GM18499 (cell line): ENCODE results near the gene STAB1.

Source experiments
- ATAC-seq: cut with Tn5 transposase; IDR thresholded peaks from one replicate; pipeline ENCODE4 v1.9.1; 2021; ENCODE audit warnings: moderate number of reproducible peaks; ENCODE audit not compliant: insufficient read depth, unreplicated experiment

STAB1 gene

DNA sequence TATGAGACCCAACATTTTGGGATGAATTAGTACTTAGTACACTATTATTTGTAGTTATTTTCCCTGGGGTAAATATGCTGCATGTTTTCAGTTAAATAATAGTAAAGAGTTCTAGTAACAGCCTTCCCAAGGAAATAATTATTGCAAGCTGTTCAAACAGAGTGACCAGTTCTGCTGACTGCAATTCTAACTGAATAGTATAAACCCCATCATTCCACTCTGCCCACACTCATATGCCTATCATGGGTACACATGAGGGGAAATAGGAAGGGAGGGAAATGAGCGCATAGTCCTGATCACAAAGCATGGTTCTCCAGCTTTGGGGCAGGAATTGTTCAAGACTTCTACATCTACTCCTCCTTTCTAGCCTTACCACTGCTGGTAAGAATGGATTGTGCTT lies 59.9 kb downstream of the STAB1 start:
- no peak for ATAC-seq

DNA sequence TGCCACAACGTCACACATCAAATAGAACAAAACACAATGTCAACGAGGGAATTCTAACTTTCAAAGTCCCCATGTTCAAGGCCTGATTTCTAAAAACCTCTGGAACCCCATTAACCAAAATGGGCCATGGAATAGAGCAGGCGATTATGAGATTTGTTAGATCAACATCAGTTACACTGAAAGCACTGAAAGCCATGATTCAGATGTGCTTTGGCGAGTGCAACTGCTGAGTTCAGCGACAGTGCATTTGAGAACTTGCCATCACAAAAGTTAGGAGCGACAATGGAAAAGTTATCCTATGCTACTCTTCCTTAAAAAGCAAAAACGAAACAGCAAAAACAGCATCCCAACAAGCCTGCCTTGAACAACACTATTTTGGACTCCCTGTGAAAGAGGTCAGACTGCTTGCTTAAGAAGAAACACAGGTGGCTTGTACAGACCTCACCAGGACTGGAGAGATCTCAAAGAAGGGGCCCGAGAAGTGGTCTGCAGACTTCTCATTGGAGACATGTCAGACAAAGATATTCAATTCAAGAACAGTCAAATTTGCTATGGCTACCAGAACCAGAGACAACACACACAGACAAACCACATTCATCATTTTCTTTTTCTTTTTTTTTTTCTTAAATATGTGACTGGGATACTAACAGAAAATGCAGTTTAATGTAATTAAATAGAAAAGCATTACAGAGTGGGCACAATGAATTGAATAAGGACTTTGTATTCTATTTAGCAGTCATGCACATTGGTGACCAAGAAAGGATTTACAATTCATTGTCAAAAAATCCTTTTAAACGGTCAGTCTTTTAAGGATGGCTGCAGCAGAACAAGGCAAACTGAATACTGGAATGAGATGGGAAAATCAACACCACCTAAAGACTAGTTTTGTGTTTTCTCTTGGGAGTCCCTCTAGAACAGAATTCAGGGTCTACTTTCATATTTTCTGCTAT lies 62.1 kb downstream of the STAB1 start:
- no peak for ATAC-seq

DNA sequence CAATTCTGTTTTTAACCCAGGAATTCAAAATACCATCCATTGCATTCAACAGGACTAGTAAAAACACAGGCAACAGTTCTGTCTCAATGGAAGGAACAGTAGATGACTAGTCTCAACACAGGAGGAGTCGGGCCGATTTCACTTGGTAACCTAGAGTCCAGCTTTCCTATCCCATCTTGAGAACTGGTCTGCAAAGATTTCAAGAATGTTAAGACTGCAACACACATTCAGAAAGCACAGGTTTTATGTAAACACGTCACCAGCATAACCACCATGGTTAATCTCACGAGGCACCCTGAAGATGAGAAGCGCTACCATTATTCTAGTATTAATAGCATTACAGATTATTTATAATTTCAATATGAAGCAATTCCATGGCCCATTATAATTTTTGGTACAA lies 63.3 kb downstream of the STAB1 start:
- no peak for ATAC-seq

DNA sequence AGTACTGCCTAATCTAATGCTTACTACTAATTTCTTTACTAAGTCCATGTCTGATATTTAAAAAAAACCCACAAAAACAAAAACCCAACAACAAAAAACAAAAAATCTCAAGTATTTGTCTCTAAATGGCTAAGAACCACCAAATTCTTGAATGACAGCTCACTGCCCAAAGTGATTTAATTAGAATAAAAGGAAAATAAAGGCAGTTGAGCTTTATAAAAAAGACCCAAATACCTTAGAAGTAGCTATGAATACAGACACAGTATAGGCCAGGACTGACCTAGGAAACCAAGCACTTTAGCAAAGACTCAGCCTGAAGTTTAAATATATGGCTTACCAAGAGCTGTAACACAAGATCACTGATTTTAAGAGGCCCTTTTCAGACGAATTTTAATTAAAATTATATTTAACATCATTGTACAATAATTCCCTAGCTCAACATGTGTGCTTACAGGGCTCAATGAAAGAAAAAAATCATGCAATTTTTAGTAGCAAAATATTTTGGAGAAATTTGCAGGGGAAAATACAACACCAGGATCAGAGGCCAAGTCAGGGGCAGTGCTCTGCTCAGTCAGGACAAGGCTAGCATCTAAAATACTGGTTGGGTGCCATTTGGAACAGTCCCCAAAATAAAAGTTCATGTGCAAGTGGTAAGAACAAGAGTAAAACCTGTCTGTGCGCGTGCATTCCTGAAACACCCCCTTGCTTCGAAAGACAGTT lies 66.0 kb downstream of the STAB1 start:
- ATAC-seq = no peak

DNA sequence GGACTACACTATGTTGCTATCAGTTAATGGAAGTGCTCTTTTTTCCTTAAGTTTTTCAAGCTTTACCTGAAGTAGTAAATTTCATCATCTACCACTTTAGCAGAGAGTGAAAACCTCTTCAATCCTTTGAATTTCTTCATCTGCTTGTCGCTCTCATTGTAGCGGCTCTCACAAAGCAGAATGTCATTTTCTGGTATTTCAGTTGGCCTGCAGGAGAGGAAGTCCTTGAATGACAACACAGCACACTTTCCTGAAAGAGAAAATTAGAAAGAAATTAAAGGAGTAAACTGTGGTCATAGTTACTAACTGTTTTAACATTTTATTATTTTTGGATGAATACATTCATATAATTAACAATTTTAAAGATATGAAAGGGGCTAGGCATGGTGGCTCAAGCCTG lies 68.8 kb downstream of the STAB1 start:
- no peak for ATAC-seq

DNA sequence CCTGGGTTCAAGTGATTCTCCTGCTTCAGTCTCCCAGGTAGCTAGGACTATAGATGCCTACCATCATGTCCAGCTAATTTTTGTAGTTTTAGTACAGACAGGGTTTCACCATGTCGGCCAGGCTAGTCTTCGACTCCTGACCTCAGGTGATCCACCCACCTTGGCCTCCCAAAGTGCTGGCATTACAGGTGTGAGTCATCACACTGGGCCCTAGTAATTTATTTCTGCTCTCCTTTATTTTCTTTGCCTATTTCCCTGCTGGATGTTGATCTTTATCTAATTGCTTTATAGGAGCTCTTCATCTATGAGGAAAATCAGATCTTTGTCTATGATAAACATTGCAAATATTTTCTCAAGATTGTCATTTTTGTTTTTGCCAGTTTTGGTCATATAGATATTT lies 72.9 kb downstream of the STAB1 start:
- ATAC-seq = no peak

DNA sequence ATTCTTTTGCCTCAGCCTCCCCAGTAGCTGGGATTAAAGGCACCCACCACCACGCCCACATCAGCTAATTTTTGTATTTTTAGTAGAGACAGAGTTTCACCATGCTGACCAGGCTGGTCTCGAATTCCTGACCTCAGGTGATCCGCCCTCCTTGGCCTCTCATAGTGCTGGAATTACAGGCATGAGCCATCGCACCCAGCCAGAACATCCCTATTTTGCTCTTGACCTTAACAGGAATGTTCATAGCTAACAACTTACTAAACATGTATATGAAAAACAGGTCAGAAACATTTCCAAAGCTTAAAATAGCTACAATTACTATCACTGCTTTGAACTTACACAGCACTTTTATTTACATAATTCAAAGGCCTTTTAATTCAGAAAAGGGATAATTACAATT lies 74.9 kb downstream of the STAB1 start:
- no peak for ATAC-seq

DNA sequence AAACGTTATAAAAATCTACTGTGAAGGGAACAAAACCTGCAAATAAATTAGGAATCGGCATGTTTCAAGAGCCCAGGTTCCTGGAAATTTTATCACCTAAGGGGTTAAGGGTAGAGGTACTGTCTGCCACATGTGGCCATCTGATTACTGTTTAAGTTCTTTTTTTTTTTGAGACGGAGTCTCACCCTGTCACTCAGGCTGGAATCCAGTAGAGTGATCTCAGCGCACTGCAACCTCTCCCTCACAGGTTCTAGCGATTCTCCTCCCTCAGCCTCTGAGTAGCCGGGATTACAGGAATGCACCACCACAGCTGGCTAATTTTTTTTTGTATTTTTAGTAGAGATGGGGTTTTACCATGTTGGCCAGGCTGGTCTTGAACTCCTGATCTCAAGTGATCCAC lies 77.1 kb downstream of the STAB1 start:
- ATAC-seq = no peak
